Erythroblast (primary cell): ENCODE data around the gene SPTLC3.

Experiments
- DNase-seq, 2 experiments: peaks; one replicate each; lab custom pipeline; 2025; lab: John Stamatoyannopoulos, UW
- GATA1 ChIP-seq: IDR thresholded peaks from 2 replicates; pipeline ENCODE4 v1.6.1; 2011; ENCODE audit warnings: low read depth, mild to moderate bottlenecking, control low read depth, low read length, moderate library complexity
- POLR2A ChIP-seq: IDR thresholded peaks from 2 replicates; pipeline ENCODE4 v1.6.1; 2011; ENCODE audit warnings: mild to moderate bottlenecking, low read length

SPTLC3 gene

DNA sequence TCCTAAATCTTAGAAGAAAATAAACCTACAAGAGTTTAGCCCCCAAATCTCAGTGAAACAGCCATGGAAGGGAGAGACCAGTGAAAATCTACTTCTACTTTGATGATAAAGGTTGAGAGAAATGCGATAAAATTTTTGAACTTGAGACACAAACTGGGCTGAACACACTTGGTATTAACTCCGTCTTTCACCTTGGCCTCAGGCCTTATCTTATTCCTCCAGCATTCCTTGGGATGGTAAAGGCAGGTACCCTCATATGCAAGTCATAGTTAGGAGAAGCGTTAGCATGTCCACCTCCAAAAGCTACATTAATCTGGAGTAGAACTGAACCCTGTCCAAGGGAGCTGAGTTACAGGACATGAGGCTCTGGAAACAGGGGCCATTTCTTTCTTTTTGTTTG lies 1.2 kb upstream of the SPTLC3 start:
- TF ChIP-seq POLR2A (no peak), GATA1 (no peak)
- DNase-seq, result no peak

DNA sequence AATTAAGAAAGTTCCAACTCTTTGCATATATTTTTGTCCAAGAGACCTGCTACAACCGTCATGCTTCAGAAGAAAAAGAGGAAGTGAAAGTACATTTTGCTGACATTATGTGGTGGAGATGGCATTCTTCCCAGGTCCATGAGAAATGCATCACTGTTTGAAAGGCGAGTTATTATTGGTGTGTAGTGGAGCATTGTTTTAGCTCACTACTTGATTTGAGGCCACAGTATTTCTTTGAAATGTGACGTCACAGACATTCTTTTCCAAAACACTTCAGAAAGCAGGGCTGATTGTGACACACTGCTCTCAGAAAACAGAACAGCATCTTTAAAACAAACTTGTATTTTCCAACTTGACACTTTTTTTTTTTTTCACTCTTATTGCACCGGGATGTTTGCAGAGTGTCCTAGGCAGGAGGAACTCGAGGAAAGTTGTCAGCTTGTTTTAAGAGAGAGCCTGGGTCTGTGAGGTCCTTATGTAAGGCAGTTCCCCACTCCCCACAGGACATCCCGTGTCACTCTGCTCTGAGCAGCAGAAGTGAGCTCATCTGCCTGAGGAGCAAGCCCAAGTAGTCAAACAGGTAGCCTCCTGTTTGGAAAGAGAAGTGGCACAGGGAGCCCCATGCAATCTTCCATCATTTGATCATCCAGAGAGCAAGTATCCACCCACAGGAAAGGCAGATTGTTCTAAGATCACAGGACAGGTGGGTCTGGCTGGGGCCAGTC lies 1.1 kb downstream of the SPTLC3 start:
- no peak for DNase-seq
- TF ChIP-seq POLR2A (no peak), GATA1 (no peak)

DNA sequence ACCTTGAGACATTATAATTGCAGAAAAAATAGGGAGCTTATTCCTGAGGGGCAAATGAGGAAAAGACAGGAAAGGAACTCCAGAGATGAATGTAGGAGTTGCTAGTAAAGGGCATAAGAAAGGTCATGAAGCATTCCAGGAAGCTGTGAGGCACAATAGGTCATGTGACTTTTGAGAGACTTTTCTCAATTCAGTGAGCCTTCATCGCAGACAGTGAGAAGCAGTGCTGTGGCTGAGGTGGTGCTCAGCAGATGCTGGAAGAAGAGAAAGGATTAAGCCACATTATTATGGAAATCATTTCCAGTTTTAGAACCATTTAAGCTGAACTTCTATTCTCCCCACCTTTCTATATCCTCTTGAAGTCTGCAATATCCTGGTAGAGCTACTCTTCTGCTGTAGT lies 4.1 kb downstream of the SPTLC3 start:
- no peak for DNase-seq
- TF ChIP-seq GATA1 (no peak), POLR2A (no peak)

DNA sequence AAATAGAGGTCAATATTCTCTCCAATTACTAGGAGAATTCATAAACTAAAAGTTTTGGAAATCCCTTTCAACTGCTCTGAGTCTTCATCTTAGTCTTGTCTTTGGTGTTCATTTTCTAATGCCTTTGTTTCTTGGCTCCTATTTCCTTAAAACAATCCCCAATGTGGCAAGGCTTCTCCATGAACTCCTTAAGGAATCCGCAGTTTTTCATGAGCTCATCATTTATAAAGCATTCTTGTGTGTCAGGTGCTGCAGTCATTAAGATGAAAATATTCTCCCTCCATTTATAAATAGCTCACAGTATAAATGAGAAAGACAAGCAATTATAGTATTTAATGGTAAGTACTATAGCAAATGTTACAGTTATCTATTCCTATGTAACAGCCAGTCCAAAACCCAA lies 4.6 kb downstream of the SPTLC3 start:
- DNase-seq, result no peak
- TF ChIP-seq GATA1, result no peak
- no peak for TF ChIP-seq POLR2A

DNA sequence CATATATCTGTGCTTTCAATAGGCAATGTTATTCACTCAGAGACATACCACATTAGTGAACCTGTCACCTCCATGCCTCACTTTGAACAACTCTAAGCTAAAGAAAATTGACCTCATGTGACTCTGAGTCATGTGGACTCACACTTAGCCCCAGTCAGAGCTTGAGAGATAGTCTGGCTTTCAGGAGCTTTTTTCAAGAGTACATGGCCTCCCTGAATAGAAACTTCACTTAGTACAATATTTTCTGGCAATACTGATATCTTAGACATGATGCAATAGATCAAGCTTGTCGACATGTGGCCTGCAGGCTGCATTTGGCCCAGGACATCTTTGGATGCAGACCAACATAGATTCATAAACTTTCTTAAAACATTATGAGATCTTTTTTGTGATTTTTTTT lies 8.5 kb downstream of the SPTLC3 start:
- TF ChIP-seq GATA1, result no peak
- TF ChIP-seq POLR2A, result no peak
- no peak for DNase-seq

DNA sequence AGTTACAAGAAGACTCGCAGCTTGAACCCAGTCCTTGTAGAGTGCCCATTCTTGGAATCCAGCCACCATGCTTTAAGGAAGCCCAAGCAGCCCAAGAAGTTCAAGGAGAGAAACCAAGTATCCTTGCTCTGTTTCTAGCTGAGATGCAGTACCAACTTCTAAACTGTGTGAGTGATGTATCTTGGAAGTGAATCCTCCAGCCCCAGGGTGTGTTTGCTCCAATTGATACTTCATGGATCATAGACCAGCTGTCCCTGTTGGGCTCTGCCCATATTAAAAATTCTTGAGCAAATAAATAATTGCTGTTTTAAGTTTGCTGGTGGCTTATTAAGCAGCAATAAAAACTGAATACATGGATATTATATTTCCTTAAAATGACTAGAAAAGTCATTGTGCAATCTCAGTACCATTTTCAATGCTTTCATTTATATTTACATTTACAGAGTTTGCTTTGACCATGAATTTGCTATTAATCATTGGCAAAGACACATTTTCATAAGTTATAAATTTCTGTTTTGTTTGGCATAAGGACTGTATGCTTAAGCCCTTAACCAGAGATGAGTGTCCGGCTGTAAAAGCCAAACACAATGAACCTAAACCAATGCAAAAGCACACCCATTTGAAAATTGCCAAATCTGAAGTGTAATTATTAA lies 9.2 kb downstream of the SPTLC3 start:
- no peak for DNase-seq
- TF ChIP-seq GATA1, result no peak
- TF ChIP-seq POLR2A, result no peak

DNA sequence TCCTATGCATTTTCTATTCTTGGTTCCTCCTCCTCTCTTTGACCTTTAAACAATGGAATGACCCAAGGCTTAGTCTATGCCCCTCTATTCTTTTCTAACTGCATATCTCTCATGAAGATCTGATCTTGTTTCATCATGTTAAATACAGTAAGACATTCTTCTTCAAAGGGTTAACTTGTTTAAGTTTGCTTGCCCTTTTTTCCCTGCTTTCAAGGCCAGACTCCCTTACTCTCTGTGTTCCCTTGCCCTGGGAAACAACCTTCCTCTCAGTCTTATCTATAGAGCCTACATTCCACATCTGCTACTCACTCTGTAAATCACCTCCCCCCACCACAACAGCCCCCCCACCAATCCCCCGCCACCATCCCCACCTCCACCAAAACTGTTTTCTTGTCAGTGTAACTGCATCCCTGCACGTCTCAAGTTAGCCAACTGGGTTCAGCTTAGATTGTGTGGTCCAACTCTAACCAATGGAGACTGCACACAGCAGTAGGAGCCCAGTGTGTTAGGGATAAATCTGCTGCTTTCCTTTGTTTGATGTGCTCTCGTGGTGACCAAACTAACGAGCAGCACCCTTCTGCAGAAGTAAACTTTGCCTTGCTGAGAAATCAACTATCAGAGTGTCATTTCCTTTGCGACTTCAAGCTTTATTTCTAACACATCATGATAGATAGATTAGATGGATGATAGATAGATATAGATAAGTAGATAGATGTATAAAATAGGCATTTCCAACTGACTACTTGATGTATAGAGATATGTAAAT lies 12.6 kb downstream of the SPTLC3 start:
- TF ChIP-seq POLR2A (no peak), GATA1 (no peak)
- no peak for DNase-seq

DNA sequence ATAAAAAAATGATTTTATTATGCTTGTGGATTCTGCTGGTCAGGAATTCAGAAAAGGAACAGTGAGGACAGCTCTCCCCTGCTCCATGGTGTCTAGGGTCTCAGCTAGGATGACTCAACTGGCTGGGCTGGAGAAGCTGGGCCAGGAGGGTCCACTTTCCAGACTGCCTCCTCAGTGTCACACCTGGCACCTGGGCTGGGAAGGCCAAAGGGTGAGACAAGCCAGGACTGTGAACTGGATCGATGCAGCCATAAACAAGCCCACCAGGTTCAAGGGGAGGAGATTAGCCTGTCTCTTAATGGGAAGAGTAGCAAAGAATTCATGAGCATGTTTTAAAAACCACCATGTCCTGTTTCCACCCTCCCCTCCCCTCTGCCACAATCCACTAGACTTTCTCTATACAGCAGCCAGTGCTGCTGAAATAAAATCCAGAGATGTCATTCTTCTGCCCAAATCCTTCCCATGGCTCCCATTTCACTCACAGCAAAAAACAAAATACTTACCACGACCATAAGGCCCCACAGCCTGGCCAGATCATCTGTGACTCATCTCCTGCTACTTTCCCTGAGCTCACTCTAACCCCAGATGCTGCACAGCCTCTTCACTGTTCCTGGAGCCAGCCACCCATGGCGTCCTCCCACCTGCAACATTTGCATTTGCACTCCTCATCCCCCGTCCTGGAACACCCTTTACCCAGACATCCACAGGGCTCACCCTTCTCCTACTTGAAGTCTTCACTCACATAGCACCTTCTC lies 13.8 kb downstream of the SPTLC3 start:
- TF ChIP-seq POLR2A, result no peak
- TF ChIP-seq GATA1, result no peak
- DNase-seq, result no peak

DNA sequence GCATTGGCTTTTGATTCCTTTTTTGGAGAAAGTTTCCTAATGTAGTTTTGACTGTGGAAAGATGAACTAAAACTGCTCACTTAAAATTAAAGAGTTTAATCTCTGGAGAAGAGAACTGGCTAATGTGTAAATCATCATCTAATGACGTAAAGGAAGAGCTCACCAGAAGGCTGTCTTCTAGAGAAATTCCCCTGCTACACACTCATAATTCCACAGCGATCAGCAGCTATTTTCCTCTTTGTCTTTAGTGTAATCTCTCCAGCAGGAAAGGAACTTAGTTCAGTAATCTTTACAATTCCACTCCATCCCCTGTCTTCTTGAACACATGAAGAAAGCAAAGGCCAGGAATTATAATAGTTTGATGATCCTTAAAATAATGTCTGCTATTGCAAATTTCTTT lies 15.8 kb downstream of the SPTLC3 start:
- no peak for TF ChIP-seq POLR2A
- TF ChIP-seq GATA1, result no peak
- no peak for DNase-seq

DNA sequence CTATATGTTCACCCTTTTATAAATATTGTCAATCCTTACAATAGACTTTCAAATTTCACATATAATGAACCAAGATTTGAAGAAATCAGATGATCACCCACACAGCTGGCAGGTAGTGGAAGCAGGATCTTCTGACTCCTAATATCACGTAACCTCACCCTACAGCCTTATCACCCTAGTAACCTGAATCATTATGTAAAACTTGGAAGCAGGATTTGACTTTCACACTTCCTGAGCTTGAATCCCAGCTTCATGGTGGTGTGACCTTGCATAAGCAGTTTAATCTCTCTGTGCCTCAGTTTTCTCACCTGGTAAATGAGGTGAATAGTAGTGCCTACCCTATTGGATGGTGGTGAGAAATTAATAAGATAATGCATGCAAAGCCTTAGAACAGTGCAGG lies 16.4 kb downstream of the SPTLC3 start:
- DNase-seq, result no peak
- TF ChIP-seq POLR2A (no peak), GATA1 (no peak)

DNA sequence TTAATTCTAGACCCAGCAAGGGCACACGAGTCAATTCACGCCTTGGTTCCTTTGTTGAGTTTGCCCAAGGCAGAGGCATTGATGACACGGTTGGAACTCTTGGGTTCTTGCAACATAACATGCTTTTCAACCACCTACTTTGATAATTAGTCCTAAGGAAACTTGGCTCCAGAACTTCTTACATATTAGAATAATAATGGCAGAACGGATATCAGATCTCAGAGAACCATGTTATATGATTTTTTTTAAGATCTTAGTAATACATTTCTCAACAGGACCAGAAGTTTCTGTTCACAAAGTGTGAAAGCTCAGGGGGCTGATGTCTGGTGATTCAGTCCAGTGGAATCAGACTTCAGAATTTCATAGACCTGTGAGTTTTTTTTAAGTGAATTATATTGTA lies 19.2 kb downstream of the SPTLC3 start:
- TF ChIP-seq POLR2A (no peak), GATA1 (no peak)
- DNase-seq, result no peak

DNA sequence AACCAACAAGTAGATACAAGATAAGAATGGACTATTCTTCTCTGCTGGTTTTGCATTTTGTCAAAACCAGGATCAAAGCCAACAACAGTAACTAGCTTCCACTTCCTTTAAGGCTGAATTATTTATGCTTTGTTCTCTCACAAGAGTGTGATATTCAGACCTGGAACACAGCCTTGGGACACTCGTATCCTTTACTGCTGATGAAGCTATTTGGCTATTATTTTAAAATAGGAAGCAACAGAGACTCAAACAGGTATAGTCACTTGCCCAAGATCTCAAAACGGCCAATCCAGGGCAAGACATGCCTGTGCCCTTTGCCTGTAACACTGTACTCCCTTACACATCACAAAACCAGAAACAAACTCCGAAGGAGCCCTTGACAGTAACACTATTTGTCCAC lies 19.9 kb downstream of the SPTLC3 start:
- TF ChIP-seq GATA1, result no peak
- TF ChIP-seq POLR2A, result no peak
- no peak for DNase-seq

DNA sequence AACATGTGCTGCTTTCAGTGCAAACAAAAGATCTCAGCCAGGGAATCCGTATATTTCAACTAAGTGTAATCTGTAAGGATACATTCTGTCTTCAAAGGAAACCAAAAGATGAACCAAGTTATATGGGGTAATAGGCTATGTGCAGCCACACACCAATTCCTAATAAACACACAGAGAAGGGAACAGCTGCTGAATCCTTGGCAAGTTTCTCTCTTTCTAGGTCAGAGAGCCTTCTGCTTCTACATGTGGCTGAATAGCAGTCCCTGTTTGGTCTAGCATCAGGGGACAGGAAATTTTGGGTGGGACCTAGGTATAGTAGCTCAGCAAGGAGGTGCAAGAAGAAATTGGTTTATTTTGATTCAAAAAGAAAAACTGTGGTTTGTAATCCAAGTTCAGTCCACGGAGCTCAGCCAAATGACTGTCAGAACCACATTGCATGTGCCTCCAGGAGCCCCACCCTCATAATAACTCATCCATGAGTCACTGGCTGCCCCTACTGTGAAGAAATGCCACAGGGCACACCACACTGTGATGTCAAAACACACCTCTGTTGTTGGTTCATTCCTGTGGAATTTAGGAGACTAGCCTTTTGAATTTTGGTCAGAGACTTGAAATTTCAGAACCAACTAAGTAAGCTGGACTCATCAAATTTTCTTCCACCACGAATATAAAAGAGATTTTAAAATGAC lies 21.1 kb downstream of the SPTLC3 start:
- TF ChIP-seq GATA1, result no peak
- TF ChIP-seq POLR2A, result no peak
- DNase-seq, result no peak

DNA sequence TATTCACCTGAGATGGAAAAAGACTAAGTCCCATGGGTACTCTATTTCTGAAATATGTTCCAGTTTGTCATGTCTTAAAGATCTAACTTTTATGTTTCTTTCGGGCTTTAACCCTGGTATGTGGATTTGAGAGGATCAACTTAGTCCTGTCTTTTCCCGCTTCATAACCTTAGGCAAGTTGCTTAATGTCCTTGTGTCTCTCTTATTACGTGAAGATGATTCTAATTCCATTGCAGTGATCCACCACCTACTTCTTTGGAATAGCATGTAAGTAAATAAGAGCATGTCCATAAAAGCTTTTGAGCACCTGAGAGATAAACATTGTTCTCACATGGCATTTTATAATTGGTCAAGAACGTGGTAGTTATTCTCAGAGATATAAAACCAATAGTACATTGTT lies 23.0 kb downstream of the SPTLC3 start:
- TF ChIP-seq POLR2A, result no peak
- TF ChIP-seq GATA1, result no peak
- DNase-seq, result no peak
